Fibroblast of villous mesenchyme (primary cell): Measurements from ENCODE around the gene MARF1. TPM values are rescaled to one million over a fixed set of nuclear protein-coding genes. Genes with fewer than 3 reads are reported as not detected.
A peak's percentile ranks its signal among the peaks of the same experiment; 100 is the strongest.

Source experiments
- DNase-seq: peaks from one replicate; pipeline ENCODE4 v3.0.0-alpha.2; 2010; ENCODE audit warnings: low read depth
- H3K4me3 ChIP-seq: 2 replicates; pipeline ENCODE4 v1.5.1; 2011; ENCODE audit warnings: low read depth, mild to moderate bottlenecking, low read length
- total RNA-seq: library from RNA; depleted of rRNA; stranded (reverse); fragments of >200 nt; gene quantifications from 2 replicates; pipeline ENCODE4 v1.2.3, GENCODE V29; 2012
- TF ChIP-seq, protein P1 (sequence below): IDR thresholded peaks from 2 replicates; pipeline ENCODE4 v1.5.1; 2012; ENCODE audit warnings: low read depth, mild to moderate bottlenecking, low read length; ENCODE audit not compliant: insufficient read depth

MARF1 gene
- total RNA-seq, 1 donor, result 14.7 TPM

DNA sequence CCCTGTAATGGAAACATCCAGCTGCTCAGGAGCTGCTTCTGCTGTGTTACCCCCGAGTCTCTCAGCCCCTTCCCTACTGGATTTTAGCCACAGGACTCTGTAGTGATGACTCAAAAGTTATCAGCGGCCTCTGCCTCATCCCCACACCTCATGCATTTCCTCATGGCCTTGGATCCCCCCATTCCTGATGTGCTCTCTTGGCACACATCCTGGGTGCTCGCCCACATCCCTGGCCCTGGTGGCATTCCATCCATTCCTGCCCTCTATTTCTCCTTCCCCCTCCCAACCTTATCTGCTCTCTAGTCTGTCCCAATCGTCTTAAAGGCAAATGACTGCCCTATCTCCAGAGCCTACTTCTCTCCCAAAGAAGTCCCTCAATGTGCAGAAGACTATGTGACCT lies 24.6 kb downstream of the MARF1 start:
- H3K4me3 ChIP-seq, result no peak overlapping the region
- DNase-seq, result peak; percentile 73
- TF ChIP-seq, protein P1, sequence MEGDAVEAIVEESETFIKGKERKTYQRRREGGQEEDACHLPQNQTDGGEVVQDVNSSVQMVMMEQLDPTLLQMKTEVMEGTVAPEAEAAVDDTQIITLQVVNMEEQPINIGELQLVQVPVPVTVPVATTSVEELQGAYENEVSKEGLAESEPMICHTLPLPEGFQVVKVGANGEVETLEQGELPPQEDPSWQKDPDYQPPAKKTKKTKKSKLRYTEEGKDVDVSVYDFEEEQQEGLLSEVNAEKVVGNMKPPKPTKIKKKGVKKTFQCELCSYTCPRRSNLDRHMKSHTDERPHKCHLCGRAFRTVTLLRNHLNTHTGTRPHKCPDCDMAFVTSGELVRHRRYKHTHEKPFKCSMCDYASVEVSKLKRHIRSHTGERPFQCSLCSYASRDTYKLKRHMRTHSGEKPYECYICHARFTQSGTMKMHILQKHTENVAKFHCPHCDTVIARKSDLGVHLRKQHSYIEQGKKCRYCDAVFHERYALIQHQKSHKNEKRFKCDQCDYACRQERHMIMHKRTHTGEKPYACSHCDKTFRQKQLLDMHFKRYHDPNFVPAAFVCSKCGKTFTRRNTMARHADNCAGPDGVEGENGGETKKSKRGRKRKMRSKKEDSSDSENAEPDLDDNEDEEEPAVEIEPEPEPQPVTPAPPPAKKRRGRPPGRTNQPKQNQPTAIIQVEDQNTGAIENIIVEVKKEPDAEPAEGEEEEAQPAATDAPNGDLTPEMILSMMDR, result no peak

DNA sequence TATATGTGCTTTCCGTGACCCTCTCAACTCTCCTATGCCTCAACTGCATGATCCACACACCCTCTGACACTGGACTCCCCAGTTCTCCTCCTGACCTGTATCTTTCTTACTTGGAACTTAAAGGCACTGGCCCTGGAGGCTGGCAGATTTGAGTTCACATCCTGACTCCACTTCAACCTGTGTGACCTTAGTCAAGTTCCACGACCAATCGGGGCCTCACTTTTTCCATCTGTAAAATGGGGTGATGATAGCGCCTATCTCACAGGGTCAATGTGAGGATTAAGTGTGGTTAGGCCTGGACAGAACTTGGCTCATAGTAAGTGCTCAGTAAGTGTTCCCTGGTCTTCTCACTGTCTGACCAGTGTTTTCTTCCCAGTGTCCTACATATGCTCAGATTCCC lies 25.1 kb downstream of the MARF1 start:
- no peak overlapping the region for H3K4me3 ChIP-seq
- TF ChIP-seq, protein P1, result no peak
- DNase-seq, result no peak

DNA sequence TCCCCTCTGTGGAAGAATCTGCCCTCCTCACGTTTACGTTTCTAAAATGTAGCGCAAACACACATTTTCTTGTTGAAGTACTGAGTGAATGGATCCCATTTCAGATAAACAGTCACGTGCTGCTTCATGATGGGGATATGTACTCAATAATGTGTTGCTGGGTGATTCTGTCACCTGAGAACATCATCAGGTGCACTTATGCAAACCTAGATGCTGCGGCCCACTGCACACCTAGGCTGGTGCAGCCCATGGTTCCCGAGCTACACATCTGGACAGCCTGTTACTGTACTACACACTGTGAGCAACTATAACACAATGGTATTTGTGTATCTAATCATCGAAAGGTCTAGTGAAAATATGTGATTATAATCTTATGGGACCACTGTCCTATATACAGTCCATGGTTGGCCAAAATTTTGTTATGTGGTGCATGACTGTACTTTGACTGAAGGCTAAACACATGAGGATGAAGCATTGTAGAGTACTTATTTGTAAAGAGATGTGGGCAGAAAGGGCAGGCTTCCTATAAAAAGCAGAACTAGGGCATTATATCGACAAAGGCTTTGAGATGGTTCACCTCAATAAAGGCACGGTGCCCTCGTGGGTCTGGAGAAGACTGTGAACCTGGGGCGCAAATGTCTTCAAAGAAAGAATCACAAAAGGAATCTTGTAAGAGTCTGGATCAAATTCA lies 26.3 kb downstream of the MARF1 start:
- no peak overlapping the region for H3K4me3 ChIP-seq
- DNase-seq, result no peak
- TF ChIP-seq, protein P1, result no peak

DNA sequence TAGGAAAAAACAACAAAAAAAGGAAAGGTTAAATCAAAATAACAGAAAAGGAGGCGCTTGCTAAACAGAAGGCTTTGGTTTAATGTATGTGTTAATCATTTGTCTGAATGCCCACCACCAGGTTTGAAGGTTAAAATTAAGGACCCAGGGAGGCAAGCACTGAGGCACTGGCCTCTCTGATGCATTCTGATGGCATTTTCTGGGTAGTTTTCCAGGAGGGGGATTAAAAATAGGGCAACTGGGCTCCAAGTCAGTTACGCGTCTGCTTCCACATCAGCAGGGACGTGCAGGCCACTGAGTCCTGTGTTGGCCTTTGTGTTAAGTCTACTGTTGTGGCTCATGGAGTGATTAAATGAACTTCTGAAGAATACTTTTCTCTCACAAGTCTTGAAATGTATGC lies 26.9 kb downstream of the MARF1 start:
- TF ChIP-seq, protein P1, result no peak
- no peak overlapping the region for H3K4me3 ChIP-seq

DNA sequence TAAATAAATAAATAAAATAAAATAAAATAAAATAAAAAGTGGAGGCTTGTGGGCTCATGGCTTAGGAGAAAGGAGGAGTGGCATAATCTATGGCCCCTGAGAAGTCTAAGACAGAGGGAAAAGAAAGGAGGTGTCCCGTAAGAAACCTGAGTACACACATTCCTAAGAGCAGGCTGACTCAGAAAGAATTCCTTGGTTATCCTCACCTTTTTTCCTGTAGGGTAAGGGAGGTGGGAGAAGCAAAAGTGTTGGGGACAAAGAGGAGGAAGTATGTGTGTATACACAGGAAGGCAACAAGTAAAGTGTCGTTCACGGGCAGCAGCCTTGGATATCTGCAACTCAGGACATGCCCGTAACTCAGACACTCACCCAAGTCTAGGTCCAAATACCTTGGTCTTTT lies 29.3 kb downstream of the MARF1 start:
- H3K4me3 ChIP-seq, result no peak overlapping the region

More for the DNA sequence above, 26.9 kb downstream of the MARF1 start:
- DNase-seq, result no peak

DNA sequence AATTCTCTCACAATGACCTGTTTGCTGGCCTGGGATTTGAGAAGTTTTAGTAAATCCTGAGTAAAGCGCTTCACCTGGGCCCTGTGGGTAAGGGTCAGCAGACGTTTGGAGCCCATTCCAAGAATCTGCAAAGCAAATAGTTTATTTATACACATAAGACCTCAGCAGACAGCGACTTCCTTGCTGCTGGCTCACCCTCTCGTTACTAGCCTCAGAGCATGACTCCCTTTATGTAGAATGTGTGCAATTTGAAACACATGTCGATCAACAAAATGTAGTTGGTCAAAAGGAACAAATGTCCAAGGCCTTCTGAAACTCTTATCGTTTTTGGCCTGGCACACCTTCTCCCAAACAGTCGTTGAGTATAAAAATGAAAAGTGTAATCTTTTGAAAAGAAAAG lies 31.3 kb downstream of the MARF1 start:
- no peak for DNase-seq
- H3K4me3 ChIP-seq, result no peak overlapping the region
- TF ChIP-seq, protein P1, result no peak

More for the DNA sequence above, 29.3 kb downstream of the MARF1 start:
- TF ChIP-seq, protein P1, result no peak
- no peak for DNase-seq
